Ovary (tissue), 3 donors: ENCODE data around the gene GAPDHS.

Experiments used
- EP300 ChIP-seq: sonication (generic); formaldehyde crosslinking; IDR thresholded peaks from one replicate; pipeline ENCODE4 v1.6.1; 2017; ENCODE audit warnings: antibody characterized with exemption
- POLR2A ChIP-seq: fragments of 450-650 bp; IDR thresholded peaks from one replicate; pipeline ENCODE4 v1.6.1; 2017; ENCODE audit warnings: antibody characterized with exemption, mild to moderate bottlenecking, moderate library complexity
- TF ChIP-seq, protein P1 (sequence below), 3 donors: fragments of 450-650 bp in 2 of 3; fragments of 200-600 bp in 1 of 3; IDR thresholded peaks; one replicate each; pipeline versions ENCODE4 v1.5.1 to v1.8.0; 2016 to 2022; ENCODE audit warnings: antibody characterized with exemption in 3 of 3, mild to moderate bottlenecking in 1 of 3
- donor health status: DM: no; HTN: no; CAD: no.

- TF ChIP-seq, protein P1, sequence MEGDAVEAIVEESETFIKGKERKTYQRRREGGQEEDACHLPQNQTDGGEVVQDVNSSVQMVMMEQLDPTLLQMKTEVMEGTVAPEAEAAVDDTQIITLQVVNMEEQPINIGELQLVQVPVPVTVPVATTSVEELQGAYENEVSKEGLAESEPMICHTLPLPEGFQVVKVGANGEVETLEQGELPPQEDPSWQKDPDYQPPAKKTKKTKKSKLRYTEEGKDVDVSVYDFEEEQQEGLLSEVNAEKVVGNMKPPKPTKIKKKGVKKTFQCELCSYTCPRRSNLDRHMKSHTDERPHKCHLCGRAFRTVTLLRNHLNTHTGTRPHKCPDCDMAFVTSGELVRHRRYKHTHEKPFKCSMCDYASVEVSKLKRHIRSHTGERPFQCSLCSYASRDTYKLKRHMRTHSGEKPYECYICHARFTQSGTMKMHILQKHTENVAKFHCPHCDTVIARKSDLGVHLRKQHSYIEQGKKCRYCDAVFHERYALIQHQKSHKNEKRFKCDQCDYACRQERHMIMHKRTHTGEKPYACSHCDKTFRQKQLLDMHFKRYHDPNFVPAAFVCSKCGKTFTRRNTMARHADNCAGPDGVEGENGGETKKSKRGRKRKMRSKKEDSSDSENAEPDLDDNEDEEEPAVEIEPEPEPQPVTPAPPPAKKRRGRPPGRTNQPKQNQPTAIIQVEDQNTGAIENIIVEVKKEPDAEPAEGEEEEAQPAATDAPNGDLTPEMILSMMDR (IDR thresholded peaks at IDR 0.05) = no peak
- TF ChIP-seq POLR2A (no peak), EP300 (no peak)
Observed at GRCh38 chr19:35560677-35561076, 27.4 kb downstream of the GAPDHS start.
